ENCODE data around the gene NSMCE1.
"Not testable (repeated sequence)": the region's sequence is repeated elsewhere in the genome, so short reads cannot be mapped to it uniquely, and the experiment has no call there.

Gene NSMCE1

GRCh38 chr16:27264151-27264550, 4.4 kb downstream of the NSMCE1 start:
- Histone ChIP-seq H3K9me3 (ENCODE audit: insufficient read depth, low read length, severe bottlenecking) (no peaks in the 10 kb centered on the region), H4K20me1 (ENCODE audit: insufficient read depth, low read length) (no peaks in the 10 kb centered on the region), H3K79me2 (ENCODE audit: insufficient read depth, low read length) (peaks cover 60% of the 10 kb centered on the region), H3K36me3 (ENCODE audit: insufficient read depth, low read length) (peaks cover 6% of the 10 kb centered on the region; the same call in 1 of the 2 replicates), H3K27ac (ENCODE audit: low read length) (no peak overlapping the region), H3K4me1 (ENCODE audit: insufficient read depth, low read length) (peaks cover 20% of the 10 kb centered on the region), H3K4me2 (ENCODE audit: insufficient read depth, low read length) (no peak overlapping the region), H3K27me3 (ENCODE audit: insufficient read depth, low read length, poor library complexity) (no peaks in the 10 kb centered on the region), H2AFZ (ENCODE audit: low read depth, low read length) (no peak overlapping the region), H3K4me3 (ENCODE audit: low read depth in 1 of 2, low read length in 2 of 2) (no peak overlapping the region), H3K9ac (ENCODE audit: low read depth, low read length) (no peak overlapping the region)
- DNase-seq: no peak
- no peak for ATAC-seq (ENCODE audit: insufficient read depth, low read depth)
- TF ChIP-seq CTCF (IDR thresholded peaks at IDR 0.05; ENCODE audit: borderline replicate concordance, extremely low read depth, low read length, poor library complexity, severe bottlenecking) (no peak), EZH2 (IDR thresholded peaks at IDR 0.05; ENCODE audit: borderline replicate concordance, low read depth, low read length, severe bottlenecking) (no peak)

- H3K4me2 ChIP-seq (ENCODE audit: insufficient read depth, low read length); H3K4me3 ChIP-seq (ENCODE audit: low read depth in 1 of 2, low read length in 2 of 2); H3K9me3 ChIP-seq (ENCODE audit: insufficient read depth, low read length, severe bottlenecking); H4K20me1 ChIP-seq (ENCODE audit: insufficient read depth, low read length); DNase-seq; H2AFZ ChIP-seq (ENCODE audit: low read depth, low read length); H3K27me3 ChIP-seq (ENCODE audit: insufficient read depth, low read length, poor library complexity); H3K9ac ChIP-seq (ENCODE audit: low read depth, low read length); ATAC-seq (ENCODE audit: insufficient read depth, low read depth); H3K36me3 ChIP-seq (ENCODE audit: insufficient read depth, low read length); H3K27ac ChIP-seq (ENCODE audit: low read length): not testable (repeated sequence)
- Histone ChIP-seq H3K79me2 (ENCODE audit: insufficient read depth, low read length) (peaks cover 52% of the 10 kb centered on the region), H3K4me1 (ENCODE audit: insufficient read depth, low read length) (peaks cover 14% of the 10 kb centered on the region)
Measured at GRCh38 chr16:27262904-27263423, 5.6 kb downstream of the NSMCE1 start.

GRCh38 chr16:27259710-27260109, 8.9 kb downstream of the NSMCE1 start:
- Histone ChIP-seq H3K79me2 (ENCODE audit: insufficient read depth, low read length) (peaks cover 38% of the 10 kb centered on the region), H3K27ac (ENCODE audit: low read length) (0 out of 2 replicates have a peak overlapping the region, but pooled peaks have one; percentile 17), H2AFZ (ENCODE audit: low read depth, low read length) (no peak overlapping the region), H3K36me3 (ENCODE audit: insufficient read depth, low read length) (peaks cover 34% of the 10 kb centered on the region), H3K4me3 (ENCODE audit: low read depth in 1 of 2, low read length in 2 of 2) (no peak overlapping the region), H3K4me2 (ENCODE audit: insufficient read depth, low read length) (no peak overlapping the region), H3K27me3 (ENCODE audit: insufficient read depth, low read length, poor library complexity) (no peaks in the 10 kb centered on the region), H4K20me1 (ENCODE audit: insufficient read depth, low read length) (no peaks in the 10 kb centered on the region), H3K4me1 (ENCODE audit: insufficient read depth, low read length) (no peaks in the 10 kb centered on the region), H3K9me3 (ENCODE audit: insufficient read depth, low read length, severe bottlenecking) (no peaks in the 10 kb centered on the region), H3K9ac (ENCODE audit: low read depth, low read length) (no peak overlapping the region)
- TF ChIP-seq CTCF (IDR thresholded peaks at IDR 0.05; ENCODE audit: borderline replicate concordance, extremely low read depth, low read length, poor library complexity, severe bottlenecking) (no peak), EZH2 (IDR thresholded peaks at IDR 0.05; ENCODE audit: borderline replicate concordance, low read depth, low read length, severe bottlenecking) (no peak)
- no peak for DNase-seq
- no peak for ATAC-seq (ENCODE audit: insufficient read depth, low read depth)

- TF ChIP-seq CTCF (IDR thresholded peaks at IDR 0.05; ENCODE audit: borderline replicate concordance, extremely low read depth, low read length, poor library complexity, severe bottlenecking) (no peak), EZH2 (IDR thresholded peaks at IDR 0.05; ENCODE audit: borderline replicate concordance, low read depth, low read length, severe bottlenecking) (no peak)
- ATAC-seq (ENCODE audit: insufficient read depth, low read depth) (0 out of 3 replicates have a peak, but pooled peaks have one; percentile 22), DNase-seq (no peak)
- Histone ChIP-seq H3K36me3 (ENCODE audit: insufficient read depth, low read length) (peaks cover 40% of the 10 kb centered on the region), H3K9ac (ENCODE audit: low read depth, low read length) (no peak overlapping the region), H3K27me3 (ENCODE audit: insufficient read depth, low read length, poor library complexity) (no peaks in the 10 kb centered on the region), H3K4me2 (ENCODE audit: insufficient read depth, low read length) (no peak overlapping the region), H3K4me1 (ENCODE audit: insufficient read depth, low read length) (peaks cover 2% of the 10 kb centered on the region; the same call in 1 of the 2 replicates), H3K9me3 (ENCODE audit: insufficient read depth, low read length, severe bottlenecking) (no peaks in the 10 kb centered on the region), H3K79me2 (ENCODE audit: insufficient read depth, low read length) (peaks cover 32% of the 10 kb centered on the region), H3K4me3 (ENCODE audit: low read depth in 1 of 2, low read length in 2 of 2) (no peak overlapping the region), H2AFZ (ENCODE audit: low read depth, low read length) (no peak overlapping the region), H3K27ac (ENCODE audit: low read length) (no peak overlapping the region), H4K20me1 (ENCODE audit: insufficient read depth, low read length) (no peaks in the 10 kb centered on the region)
Measured at GRCh38 chr16:27258241-27258734, 10.3 kb downstream of the NSMCE1 start.
